ENCODE measurements around the gene SEC14L5.

Gene SEC14L5

GRCh38 chr16:5015887-5016286 is 57.8 kb downstream of the SEC14L5 start (continued):
- TF ChIP-seq, protein P1, sequence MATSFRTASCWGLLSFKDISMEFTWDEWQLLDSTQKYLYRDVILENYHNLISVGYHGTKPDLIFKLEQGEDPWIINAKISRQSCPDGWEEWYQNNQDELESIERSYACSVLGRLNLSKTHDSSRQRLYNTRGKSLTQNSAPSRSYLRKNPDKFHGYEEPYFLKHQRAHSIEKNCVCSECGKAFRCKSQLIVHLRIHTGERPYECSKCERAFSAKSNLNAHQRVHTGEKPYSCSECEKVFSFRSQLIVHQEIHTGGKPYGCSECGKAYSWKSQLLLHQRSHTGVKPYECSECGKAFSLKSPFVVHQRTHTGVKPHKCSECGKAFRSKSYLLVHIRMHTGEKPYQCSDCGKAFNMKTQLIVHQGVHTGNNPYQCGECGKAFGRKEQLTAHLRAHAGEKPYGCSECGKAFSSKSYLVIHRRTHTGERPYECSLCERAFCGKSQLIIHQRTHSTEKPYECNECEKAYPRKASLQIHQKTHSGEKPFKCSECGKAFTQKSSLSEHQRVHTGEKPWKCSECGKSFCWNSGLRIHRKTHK (tag by site-specific recombination; IDR thresholded peaks at IDR 0.05), result no peak

- Histone ChIP-seq H3K9me3 (ENCODE audit: control insufficient read depth, insufficient read depth, low read depth, low read length) (no peaks in the 10 kb centered on the region), H3K27ac (ENCODE audit: extremely low read depth, low read depth, low read length) (no peak overlapping the region), H3K4me3 (ENCODE audit: low read depth, low read length) (no peak overlapping the region), H3K4me1 (ENCODE audit: control insufficient read depth, insufficient read depth, low read length) (no peaks in the 10 kb centered on the region), H3K36me3 (ENCODE audit: control insufficient read depth in 2 of 2, insufficient read depth in 1 of 2, low read length in 2 of 2) (no peaks in the 10 kb centered on the region)
- TF ChIP-seq ZNF341 (tag by site-specific recombination; IDR thresholded peaks at IDR 0.05; ENCODE audit: low read depth) (no peak), YY2 (tag by site-specific recombination; IDR thresholded peaks at IDR 0.05) (no peak)
- TF ChIP-seq, protein P2, sequence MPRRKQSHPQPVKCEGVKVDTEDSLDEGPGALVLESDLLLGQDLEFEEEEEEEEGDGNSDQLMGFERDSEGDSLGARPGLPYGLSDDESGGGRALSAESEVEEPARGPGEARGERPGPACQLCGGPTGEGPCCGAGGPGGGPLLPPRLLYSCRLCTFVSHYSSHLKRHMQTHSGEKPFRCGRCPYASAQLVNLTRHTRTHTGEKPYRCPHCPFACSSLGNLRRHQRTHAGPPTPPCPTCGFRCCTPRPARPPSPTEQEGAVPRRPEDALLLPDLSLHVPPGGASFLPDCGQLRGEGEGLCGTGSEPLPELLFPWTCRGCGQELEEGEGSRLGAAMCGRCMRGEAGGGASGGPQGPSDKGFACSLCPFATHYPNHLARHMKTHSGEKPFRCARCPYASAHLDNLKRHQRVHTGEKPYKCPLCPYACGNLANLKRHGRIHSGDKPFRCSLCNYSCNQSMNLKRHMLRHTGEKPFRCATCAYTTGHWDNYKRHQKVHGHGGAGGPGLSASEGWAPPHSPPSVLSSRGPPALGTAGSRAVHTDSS (tag by site-specific recombination; IDR thresholded peaks at IDR 0.05), result no peak
- ChIA-PET POLR2A (interaction anchor here (1.1 kb wide), 1 partner anchor 17 kb away, joined by 5 read pairs; the partner anchor contains the start of gene NAGPA), CTCF (interaction anchor here (0.5 to 0.8 kb wide), 3 partner anchors 8 to 514 kb away, joined by 3 to 5 read pairs (median 3); no protein-coding TSS in a partner anchor)
Measured at GRCh38 chr16:5016967-5017677, 59.0 kb downstream of the SEC14L5 start.

GRCh38 chr16:5017678-5017969 is 59.5 kb downstream of the SEC14L5 start:
- no peak overlapping the region for H3K4me3 ChIP-seq (ENCODE audit: low read depth, low read length)
- ChIA-PET POLR2A (interaction anchor here (1.1 kb wide), 1 partner anchor 16 kb away, joined by 5 read pairs; the partner anchor contains the start of gene NAGPA), CTCF (no interaction called here)
- TF ChIP-seq OSR2 (tag by site-specific recombination; IDR thresholded peaks at IDR 0.05) (no peak), ZNF184 (tag by site-specific recombination; IDR thresholded peaks at IDR 0.05) (no peak), ZNF112 (tag by site-specific recombination; IDR thresholded peaks at IDR 0.05) (no peak), ZNF423 (tag by site-specific recombination; IDR thresholded peaks at IDR 0.05) (no peak), SCRT1 (tag by site-specific recombination; IDR thresholded peaks at IDR 0.05; ENCODE audit: borderline replicate concordance) (no peak), ZNF133 (tag by site-specific recombination; IDR thresholded peaks at IDR 0.05) (no peak), ZNF558 (tag by site-specific recombination; IDR thresholded peaks at IDR 0.05) (no peak), ZNF48 (tag by site-specific recombination; IDR thresholded peaks at IDR 0.05) (no peak), ZNF777 (tag by site-specific recombination; IDR thresholded peaks at IDR 0.05; ENCODE audit: borderline replicate concordance) (no peak)
- H3K36me3 ChIP-seq (ENCODE audit: control insufficient read depth in 2 of 2, insufficient read depth in 1 of 2, low read length in 2 of 2), result no peaks in the 10 kb centered on the region
- no peak overlapping the region for H3K27ac ChIP-seq (ENCODE audit: extremely low read depth, low read depth, low read length)
- no peaks in the 10 kb centered on the region for H3K9me3 ChIP-seq (ENCODE audit: control insufficient read depth, insufficient read depth, low read depth, low read length)
- H3K4me1 ChIP-seq (ENCODE audit: control insufficient read depth, insufficient read depth, low read length), result no peaks in the 10 kb centered on the region

- no peaks in the 10 kb centered on the region for H3K4me1 ChIP-seq (ENCODE audit: control insufficient read depth, insufficient read depth, low read length)
- no peaks in the 10 kb centered on the region for H3K36me3 ChIP-seq (ENCODE audit: control insufficient read depth in 2 of 2, insufficient read depth in 1 of 2, low read length in 2 of 2)
- ChIA-PET CTCF (no interaction called here), POLR2A (no interaction called here)
- no peak overlapping the region for H3K27ac ChIP-seq (ENCODE audit: extremely low read depth, low read depth, low read length)
- no peaks in the 10 kb centered on the region for H3K9me3 ChIP-seq (ENCODE audit: control insufficient read depth, insufficient read depth, low read depth, low read length)
- H3K4me3 ChIP-seq (ENCODE audit: low read depth, low read length), result no peak overlapping the region
- TF ChIP-seq, protein P3, sequence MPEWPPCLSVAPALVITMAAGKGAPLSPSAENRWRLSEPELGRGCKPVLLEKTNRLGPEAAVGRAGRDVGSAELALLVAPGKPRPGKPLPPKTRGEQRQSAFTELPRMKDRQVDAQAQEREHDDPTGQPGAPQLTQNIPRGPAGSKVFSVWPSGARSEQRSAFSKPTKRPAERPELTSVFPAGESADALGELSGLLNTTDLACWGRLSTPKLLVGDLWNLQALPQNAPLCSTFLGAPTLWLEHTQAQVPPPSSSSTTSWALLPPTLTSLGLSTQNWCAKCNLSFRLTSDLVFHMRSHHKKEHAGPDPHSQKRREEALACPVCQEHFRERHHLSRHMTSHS (tag by site-specific recombination; IDR thresholded peaks at IDR 0.05), result no peak
- TF ChIP-seq, protein P4, sequence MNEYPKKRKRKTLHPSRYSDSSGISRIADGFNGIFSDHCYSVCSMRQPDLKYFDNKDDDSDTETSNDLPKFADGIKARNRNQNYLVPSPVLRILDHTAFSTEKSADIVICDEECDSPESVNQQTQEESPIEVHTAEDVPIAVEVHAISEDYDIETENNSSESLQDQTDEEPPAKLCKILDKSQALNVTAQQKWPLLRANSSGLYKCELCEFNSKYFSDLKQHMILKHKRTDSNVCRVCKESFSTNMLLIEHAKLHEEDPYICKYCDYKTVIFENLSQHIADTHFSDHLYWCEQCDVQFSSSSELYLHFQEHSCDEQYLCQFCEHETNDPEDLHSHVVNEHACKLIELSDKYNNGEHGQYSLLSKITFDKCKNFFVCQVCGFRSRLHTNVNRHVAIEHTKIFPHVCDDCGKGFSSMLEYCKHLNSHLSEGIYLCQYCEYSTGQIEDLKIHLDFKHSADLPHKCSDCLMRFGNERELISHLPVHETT (tag by site-specific recombination; IDR thresholded peaks at IDR 0.05), result no peak
- TF ChIP-seq ZNF530 (tag by site-specific recombination; IDR thresholded peaks at IDR 0.05; ENCODE audit: low read depth) (no peak), ZNF596 (tag by site-specific recombination; IDR thresholded peaks at IDR 0.05) (no peak), ZNF658 (tag by site-specific recombination; IDR thresholded peaks at IDR 0.05) (no peak), ZNF362 (tag by site-specific recombination; IDR thresholded peaks at IDR 0.05) (no peak)
- TF ChIP-seq, protein P1 (tag by site-specific recombination; IDR thresholded peaks at IDR 0.05), result no peak
Measured at GRCh38 chr16:5018793-5019192, 60.7 kb downstream of the SEC14L5 start.

All from HEK293 (cell line).